Renal cortex interstitium (tissue), 11 donors: Measurements from ENCODE around the gene ABCB9. TPM values are rescaled to one million over a fixed set of nuclear protein-coding genes. Genes with fewer than 3 reads are reported as not detected.
"Not testable (repeated sequence)": the region's sequence is repeated elsewhere in the genome, so short reads cannot be mapped to it uniquely, and the experiment has no call there.

Experiments
- DNase-seq, 11 donors: peaks; one replicate each; pipeline ENCODE4 v3.0.0-alpha.2; 2013; ENCODE audit warnings: low read depth in 9 of 11, low spot score in 4 of 11; ENCODE audit errors: extremely low read depth in 1 of 11
- polyA plus RNA-seq, 3 donors: library from polyadenylated mRNA; unstranded; fragments of 120-200 nt; gene quantifications; one replicate each; pipeline ENCODE4 v1.2.1, GENCODE V29; 2013; ENCODE audit not compliant: insufficient read length in 3 of 3

The ABCB9 gene
- polyA plus RNA-seq, 3 donors, result 5.0 to 10.4 (median 7.5) TPM

- DNase-seq, result no peak
Observed at GRCh38 chr12:122893208-122894153, 72.8 kb downstream of the ABCB9 start.

GRCh38 chr12:122892724-122893123, 73.5 kb downstream of the ABCB9 start:
- not testable (repeated sequence) for DNase-seq

- DNase-seq, result no peak
Observed at GRCh38 chr12:122891661-122892525, 74.4 kb downstream of the ABCB9 start.

GRCh38 chr12:122889761-122890520, 76.3 kb downstream of the ABCB9 start:
- no peak for DNase-seq

- DNase-seq, result peak in 6 of 11 donors; percentile 39 to 84 (median 74)
Observed at GRCh38 chr12:122888232-122888752, 78.0 kb downstream of the ABCB9 start.

GRCh38 chr12:122887819-122888212, 78.4 kb downstream of the ABCB9 start:
- no peak for DNase-seq

GRCh38 chr12:122886851-122887818, 79.1 kb downstream of the ABCB9 start:
- DNase-seq, result no peak

- DNase-seq, result no peak
Observed at GRCh38 chr12:122886161-122886560, 80.1 kb downstream of the ABCB9 start.

- no peak for DNase-seq
Observed at GRCh38 chr12:122884860-122885259, 81.4 kb downstream of the ABCB9 start.

GRCh38 chr12:122884091-122884826, 82.0 kb downstream of the ABCB9 start:
- DNase-seq, result no peak

- no peak for DNase-seq
Observed at GRCh38 chr12:122882908-122883558, 83.2 kb downstream of the ABCB9 start.

- no peak for DNase-seq
Observed at GRCh38 chr12:122880668-122881067, 85.6 kb downstream of the ABCB9 start.

- no peak for DNase-seq
Observed at GRCh38 chr12:122880155-122880667, 86.1 kb downstream of the ABCB9 start.
